NCI-H2196 (cell line): ENCODE results near the gene IFNAR2.
"Not testable (repeated sequence)": the region's sequence is repeated elsewhere in the genome, so short reads cannot be mapped to it uniquely, and the experiment has no call there.

Experiments
- DNase-seq: peaks from one replicate; lab custom pipeline; 2025; ENCODE audit not compliant: unreplicated experiment; lab: John Stamatoyannopoulos, UW

Gene IFNAR2

DNA sequence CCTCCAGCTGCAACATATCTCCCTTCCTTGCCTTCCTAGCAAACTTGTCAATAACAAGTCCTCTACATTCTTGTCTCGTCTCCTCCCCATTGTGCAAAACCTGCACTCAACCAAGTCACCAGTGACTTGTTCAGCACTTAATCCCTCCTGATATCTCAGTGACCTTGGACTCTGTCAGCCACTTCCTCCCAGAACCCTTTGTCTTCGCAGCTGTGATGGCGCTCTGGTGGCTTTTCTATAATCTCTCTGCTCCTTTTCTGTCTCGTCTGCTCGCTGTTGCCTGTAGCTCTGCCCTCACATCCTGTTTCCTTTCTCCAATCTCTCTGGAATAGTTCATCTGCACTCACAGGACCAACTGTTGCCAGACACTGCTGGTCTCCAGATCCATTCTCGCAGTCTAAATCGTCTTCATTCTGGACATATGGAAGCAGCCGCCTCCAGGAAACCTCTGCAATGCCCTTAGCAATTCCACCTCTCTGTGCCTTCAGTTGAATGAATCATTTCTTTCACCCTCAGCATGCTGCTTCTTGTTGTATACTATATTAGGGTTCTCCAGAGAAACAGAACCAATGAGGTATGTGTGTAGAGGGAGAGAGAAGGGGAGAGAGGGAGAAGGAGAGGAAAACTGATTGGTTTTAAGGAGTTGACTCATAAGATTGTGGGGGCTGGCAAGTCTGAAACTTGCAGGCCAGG lies 17.4 kb upstream of the IFNAR2 start:
- DNase-seq = no peak

DNA sequence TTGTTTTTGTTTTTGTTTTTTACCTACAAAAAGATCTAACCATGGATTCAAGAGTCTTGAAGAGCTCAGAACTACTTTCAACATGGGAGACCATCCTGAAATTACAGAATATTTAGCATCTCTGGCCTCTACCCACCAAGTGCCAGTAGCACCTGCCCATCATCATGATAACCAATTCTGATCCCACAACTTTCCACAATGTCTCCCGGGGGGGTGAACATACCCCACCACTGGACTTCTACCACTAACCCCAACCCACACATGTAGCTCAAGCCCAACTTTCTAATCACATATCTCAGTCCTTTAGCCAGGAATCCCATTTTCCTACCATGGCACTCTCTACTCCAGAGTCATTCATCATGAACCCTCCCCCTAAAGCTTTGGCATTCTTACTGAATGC lies 15.7 kb upstream of the IFNAR2 start:
- no peak for DNase-seq

DNA sequence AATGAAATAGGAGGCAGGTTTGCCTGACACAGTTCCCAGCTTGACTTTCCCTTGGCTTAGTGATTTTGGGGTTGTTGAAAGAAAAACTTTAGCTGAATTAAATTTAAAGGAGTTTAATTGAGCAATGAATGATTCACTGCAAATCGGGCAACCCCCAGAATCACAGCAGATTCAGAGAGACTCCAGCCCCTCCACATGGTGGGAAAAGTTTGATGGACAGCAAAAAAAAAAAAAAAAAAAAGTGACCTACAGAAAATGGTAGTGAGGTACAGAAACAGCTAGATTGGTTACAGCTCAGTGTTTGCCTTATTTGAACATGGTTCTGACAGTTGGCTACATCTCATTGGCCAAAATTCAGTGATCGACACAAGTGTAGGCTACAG lies 12.6 kb upstream of the IFNAR2 start:
- no peak for DNase-seq

DNA sequence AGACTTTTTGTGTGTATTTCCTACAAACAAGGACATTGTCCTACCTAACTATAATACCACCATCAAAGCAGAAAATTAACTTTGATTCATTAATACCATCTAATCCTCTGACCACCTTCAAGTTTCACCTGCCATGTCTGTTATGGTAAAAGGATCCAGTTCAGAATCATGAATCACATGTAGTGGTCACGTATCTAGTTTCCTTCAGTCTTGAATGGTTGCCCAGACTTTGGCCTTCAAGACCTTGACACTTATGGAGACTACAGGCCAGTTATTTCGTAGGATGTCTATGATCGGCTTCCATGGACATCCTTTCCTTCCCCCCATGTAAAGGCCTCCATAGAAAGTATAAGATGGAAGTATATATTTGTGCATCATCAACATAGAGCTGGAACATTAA lies 10.4 kb upstream of the IFNAR2 start:
- DNase-seq = no peak

DNA sequence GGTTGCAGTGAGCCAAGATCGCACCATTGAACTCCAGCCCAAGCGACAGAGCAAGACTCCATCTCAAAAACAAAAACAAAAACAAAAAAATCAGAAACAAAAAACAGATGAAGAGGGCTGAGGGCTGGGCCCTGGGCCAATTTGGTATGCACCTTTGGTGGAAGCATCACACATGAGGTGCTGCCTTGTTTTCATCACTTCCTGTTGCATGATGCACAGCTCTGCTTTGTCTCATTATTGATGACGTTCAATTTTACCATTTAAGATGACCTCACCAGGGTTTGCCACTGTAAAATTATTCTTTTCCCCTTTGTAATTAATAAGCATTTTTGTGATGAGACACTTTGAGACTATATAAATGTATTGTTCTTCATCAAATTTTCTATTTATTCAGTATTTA lies 9.8 kb upstream of the IFNAR2 start:
- DNase-seq = no peak

DNA sequence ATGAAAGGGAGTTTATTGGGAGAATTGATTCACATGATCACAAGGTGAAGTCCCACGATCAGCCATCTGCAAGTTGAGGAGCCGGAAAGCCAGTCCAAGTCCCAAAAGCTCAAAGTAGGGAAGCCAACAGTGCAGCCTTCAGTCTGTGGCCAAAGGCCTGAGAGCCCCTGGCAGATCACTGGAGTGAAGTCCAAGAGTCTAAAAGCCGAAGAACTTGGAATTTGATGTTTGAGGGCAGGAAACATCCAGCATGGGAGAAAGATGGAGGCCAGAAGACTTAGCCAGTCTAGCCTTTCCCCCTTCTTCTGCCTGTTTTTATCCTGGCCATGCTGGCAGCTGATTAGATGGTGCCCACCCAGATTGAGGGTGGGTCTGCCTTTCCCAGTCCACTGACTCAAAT lies 4.4 kb upstream of the IFNAR2 start:
- not testable (repeated sequence) for DNase-seq

DNA sequence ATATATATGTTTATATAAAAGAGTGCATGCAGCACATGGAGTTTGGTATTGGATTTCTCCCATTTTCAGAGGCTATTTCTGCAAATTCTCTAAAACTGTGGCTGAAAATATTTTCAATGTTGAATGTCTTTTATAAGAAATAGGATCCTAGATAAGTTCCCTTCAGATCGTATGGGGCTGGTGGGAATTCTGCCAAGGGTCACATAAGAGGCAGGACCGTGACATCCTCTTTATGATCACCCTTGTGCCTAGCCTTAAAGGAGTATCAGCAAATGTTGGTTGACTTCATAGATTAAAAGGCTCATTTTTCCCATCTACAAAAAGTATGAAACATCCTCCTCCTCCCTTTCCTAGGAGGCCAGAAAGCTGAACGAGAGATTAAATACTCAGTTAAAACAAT lies 1.3 kb upstream of the IFNAR2 start:
- DNase-seq = no peak

DNA sequence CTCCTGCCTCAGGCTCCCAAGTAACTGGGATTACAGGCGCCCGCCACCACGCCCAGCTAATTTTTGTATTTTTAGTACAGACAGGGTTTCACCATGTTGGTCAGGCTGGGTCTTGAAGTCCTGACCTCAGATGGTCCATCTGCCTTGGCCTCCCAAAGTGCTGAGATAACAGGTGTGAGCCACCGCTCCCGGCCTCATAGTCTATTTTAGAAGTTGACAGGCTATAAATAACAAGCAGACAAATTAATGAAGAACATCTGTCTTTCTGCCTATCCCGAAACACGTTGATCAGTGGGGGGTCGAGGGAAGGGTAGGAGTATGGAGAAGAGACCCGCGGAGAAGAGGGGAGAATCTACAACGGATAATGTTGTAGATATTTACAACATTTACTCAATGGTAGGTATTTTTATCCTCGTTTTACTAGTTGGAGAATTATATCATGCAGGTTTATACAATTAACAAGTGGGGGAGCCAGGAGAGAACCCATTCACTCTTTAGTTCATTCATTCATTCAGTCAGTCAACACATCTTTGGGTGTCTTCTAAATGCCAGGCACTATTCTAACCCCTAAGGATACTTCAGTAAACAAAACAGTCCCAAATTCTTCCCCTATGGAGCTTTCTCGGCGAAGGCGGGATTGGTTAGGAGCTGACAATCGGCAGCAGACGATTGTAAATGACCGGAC lies 497 bp upstream of the IFNAR2 start:
- DNase-seq = no peak

DNA sequence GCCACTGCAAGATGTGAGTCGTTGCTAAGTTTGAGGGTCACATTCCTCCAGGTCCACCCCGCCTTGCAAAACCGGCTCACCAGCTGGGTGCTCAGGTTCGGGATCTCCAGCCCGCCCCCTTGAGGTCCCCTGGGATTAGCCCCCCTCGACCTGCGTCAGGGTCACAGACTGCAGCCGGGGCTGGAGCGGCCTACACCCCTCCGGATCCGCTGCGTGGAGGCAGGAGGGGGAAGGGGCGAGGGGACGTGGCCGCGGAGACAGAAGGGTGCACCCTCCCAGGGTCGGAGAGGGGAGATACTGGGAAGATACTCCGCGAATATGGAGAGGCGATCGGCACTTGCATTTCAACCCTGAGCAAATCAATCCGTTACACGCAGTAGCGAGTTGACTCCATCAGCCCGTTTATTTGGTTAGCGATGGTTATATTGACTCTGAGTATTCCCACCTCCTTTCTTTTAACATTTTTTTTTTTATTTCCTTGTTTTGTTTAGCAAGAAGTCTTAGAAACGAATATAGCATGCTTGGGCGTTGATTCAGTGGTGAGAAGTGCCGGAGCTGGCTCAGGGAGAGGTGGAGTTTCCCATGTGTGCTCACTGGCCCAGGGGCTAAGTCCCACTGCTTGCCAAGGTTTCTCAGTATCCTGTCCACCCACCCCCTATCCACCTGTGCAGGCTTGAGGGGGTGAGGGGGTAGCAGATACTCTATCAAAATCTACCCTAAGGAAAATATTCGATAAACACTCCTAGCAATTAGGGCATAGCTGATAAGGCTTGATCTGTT lies 997 bp downstream of the IFNAR2 start:
- no peak for DNase-seq

DNA sequence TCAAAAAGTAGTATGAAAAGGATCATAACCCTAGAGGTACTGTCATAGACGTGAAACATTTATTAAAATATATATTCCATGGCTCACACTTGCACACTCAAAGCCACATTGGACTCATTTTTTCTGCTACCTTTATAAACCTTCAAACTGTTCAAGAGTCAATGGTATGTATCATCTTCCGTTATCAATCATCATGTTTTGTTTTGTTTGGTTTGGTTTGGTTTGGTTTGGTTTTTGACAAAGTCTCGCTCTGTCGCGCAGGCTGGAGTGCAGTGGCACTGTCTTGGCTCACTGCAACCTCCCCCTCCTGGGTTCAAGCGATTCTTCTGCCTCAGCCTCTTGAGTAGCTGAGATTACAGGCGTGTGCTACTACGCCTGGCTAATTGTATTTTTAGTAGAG lies 1.8 kb downstream of the IFNAR2 start:
- DNase-seq = no peak

DNA sequence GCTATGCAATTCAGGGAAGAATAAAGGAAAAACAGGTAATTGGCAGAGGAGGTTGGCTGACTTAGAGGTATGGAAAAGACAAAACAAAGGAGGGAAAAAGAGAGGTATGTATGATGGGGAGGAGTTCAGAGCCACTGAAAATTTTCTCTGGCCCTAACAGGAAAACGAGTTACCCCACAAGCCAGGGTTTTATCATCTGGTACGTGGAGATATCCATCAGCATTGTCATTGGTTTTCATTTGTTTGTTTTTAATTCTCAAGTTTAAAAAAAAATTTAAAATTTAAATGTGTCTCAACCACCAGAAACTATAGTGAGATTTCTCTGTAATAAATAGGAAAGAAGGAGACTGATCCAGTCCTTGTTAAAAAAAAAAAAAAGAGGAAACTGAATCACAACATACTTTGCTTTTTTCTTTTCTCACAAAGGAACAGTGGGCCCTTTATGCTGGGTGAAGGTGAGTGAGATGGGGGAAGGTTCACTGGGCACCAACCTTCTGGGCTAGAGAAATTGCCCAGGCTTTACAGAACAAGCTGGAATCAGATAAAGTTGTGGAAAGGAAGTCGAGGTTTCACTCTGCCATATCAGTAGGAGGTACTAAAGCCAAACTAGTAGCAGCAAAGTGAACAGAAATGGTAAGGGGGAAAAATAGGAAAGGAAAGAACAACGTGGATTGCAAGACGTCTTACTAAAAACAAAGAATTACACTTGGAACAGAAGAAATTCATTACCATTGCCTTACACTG lies 2.7 kb downstream of the IFNAR2 start:
- DNase-seq = no peak

DNA sequence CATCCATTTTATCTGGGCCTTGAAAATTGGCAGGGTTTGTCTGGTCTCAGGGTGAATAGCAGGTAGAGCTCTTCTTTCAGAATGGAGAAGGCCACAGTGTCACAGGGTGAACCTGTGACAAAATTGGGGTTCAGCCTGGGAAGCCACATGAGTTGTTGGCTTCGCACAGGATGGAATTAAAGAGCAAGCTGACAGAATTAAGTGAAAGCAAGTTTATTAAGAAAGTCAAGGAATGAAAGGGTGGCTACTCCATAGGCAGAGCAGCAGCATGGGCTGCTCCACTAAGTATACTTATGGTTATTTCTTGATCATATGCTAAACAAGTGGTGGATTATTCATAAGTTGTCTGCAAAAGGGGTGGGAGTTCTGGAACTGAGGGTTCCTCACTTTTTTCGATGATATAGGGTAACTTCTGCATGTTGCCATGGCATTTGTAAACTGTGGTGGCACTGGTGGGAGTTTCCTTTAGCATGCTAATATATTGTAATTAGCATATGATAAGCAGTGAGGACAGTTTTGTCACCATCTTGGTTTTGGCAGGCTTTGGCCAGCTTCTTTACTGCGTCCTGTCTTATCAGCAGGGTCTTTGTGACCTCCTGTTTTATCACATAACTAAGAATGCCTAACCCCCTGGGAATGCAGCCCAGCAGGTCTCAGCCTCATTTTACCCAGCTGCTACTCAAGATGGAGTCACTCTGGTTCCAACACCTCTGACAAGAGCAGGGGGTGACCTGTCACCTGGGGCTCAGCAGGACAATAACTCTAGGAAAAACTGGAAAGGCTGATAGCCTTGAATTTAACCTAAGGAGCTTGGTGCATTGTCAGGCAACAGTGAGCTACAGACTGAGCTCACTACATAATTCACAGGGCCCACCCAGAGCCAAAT lies 5.1 kb downstream of the IFNAR2 start:
- no peak for DNase-seq

DNA sequence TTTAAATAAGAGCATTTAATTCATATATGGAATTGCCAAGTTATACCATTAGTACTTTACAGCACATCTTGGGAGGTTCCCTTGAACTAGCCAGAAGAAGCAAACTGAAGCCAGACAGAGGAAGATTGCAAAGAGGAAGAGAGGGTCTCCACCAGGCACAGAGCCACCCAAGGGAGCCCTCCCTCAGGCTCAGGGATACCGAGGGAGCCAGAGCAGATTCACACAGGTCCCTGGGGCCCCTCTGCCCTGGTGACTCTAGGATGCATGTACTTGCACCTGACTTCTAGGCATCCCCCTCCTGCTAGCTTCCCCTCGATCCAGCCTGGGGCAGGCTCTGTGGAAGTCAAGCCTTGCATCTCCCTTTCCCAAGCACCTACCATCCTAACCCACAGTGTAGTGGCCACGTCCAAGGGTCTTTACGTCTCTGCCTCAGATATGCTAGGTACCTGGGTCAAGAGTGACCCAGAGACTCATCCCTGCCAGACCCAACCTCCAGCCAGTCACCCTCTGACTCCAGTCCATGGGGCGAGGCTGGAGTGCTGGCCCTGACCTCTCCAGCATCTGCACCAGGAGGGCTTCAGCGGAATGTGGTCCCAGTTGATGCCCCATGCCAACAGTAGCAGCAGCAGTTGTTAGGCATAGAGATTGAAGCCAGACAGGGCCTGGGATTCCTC lies 6.4 kb downstream of the IFNAR2 start:
- DNase-seq = no peak

DNA sequence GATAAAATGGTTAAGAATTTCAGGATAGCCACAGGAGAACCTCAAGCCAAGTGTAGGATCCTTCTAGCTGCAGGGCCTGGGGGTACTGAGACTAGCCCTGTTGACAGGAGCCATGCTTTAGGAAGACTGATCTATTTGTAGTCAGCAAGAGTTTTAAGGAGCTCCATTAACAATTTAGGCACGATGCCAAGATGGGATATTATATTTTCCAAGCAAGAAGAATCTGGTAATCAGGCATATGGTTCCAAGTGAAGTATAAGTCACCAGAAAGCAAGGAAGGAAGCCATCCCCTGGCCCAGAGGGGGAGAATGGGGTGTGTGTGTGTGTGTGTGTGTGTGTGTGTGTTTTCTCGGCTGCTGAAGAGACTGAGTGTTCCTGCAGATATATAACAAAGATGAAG lies 7.0 kb downstream of the IFNAR2 start:
- no peak for DNase-seq

DNA sequence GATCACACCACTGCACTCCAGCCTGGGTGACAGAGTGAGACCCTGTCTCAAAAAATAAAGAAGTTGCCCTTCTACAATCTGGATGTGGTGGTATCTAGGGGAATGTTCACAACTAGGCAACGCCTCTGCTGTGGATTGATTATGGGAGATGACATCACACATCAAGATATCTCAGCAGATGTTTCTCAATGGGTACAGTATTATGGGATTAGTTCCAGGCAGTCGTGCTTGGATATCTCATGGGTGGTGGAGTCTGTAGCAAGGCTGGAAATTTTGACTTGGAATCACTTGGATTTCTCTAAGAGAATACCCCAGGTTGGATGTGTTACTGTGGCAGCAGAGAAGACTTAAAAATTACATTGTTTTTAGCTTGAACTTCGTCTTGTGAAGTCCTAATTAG lies 7.7 kb downstream of the IFNAR2 start:
- no peak for DNase-seq

DNA sequence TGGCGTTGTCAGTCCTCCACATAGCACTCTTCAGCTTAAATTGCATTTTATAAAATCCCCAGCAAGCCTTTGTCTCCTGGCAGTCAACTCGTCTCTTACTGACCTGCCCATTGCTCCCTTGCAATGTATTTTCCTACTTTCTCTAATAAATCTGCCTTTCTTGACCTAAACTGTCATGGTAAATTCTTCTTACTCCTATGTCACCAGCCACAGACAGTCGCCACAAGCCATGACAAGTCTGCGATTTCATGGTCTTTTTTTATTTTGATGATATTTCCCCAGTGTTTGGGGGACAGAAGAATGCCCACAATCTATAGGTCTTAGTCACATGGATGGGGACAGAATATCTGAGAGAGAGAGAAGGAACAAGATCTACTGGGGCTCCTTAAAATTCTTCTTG lies 8.4 kb downstream of the IFNAR2 start:
- DNase-seq = no peak

DNA sequence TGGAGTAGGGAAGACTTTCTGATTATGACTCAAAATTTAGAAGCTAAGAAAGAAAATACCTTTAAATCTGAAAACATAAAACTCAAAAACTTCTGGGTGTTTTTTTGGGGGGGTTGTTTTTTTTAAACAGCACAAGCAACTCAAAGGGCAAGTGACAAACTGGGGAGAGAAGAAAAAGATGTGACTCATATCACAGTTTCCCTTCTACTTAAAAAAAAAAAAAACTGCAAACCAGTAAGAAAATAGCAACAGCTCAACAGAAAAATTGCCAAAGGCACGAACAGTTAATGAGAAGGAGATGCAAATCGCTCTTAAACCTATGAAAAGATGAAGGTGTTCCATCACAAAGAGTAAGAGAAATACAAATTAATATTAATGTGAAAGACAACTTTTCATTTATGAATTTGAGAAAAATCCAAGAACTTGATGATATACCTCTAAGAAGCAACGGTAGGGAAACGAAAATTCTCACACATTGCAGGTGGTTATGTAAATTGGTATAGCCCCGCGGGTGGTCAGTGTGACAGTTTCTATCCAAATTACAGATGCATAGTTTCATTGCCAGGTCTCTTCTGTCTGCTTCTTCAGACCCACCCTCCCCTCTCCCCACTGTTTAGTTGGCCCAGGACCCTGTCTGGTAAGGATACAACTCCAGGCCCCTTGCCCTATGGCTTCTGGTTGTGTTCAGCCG lies 9.0 kb downstream of the IFNAR2 start:
- no peak for DNase-seq

DNA sequence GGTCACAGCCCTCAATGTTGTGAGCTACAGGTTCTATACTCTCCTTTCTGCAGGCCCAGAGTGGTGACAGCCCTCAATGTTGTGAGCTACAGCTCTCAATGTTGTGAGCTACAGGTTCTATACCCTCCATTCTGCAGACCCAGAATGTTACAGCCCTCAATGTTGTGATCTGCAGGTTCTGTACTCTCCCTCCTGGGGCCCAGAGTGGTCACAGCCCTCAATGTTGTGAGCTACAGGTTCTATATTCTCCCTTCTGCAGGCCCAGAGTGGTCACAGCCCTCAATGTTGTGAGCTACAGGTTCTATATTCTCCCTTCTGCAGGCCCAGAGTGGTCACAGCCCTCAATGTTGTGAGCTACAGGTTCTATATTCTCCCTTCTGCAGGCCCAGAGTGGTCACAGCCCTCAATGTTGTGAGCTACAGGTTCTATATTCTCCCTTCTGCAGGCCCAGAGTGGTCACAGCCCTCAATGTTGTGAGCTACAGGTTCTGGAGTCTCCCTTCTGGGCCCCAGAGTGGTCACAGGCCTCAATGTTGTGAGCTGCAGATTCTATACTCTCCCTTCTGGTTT lies 9.9 kb downstream of the IFNAR2 start:
- not testable (repeated sequence) for DNase-seq

DNA sequence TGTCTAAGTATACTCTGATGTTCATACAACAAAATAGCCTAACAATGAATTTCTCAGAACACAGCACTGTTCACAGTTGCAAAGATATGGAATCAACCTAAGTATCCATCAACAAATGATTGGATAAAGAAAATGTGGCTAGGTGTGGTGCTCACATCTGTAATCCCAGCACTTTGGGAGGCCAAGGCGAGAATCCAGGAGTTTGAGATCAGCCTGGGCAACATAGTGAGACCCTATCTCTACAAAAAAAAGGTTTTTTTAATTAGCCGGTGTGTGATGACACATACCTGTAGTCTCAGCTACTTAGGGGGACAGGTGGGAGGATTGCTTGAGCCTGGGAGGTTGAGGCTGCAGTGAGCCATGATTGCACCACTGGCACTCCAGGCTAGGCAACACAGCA lies 10.7 kb downstream of the IFNAR2 start:
- DNase-seq = no peak
